CD4-positive, CD25-positive, alpha-beta regulatory T cell (primary cell): Measurements from ENCODE around the gene EPAS1. TPM values are rescaled to one million over a fixed set of nuclear protein-coding genes. Genes with fewer than 3 reads are reported as not detected.

Source experiments
- ATAC-seq, 2 donors: fragments of 150-1000 bp; cut with Tn5 transposase; one replicate each; pipeline ENCODE4 v1.10.0; 2021; ENCODE audit warnings: low read depth in 2 of 2, moderate number of reproducible peaks in 2 of 2, moderate library complexity in 1 of 2
- DNase-seq, 3 donors: peaks; one replicate each; pipeline versions ENCODE4 v3.0.0 to v3.0.0-alpha.2; 2012 to 2022; ENCODE audit warnings: mixed read lengths in 1 of 3
- H3K27ac ChIP-seq: one replicate; pipeline ENCODE4 v1.7.0; 2013; ENCODE audit warnings: mild to moderate bottlenecking, low read length; ENCODE audit not compliant: insufficient read depth, poor library complexity, severe bottlenecking
- H3K27me3 ChIP-seq: one replicate; pipeline ENCODE4 v1.7.0; 2013; ENCODE audit warnings: low read length; ENCODE audit not compliant: control insufficient read depth, insufficient read depth
- H3K36me3 ChIP-seq: one replicate; pipeline ENCODE4 v1.7.0; 2013; ENCODE audit warnings: mild to moderate bottlenecking, low read length, moderate library complexity; ENCODE audit not compliant: control insufficient read depth, insufficient read depth
- H3K4me1 ChIP-seq: 2 replicates; pipeline ENCODE4 v1.7.0; 2013; ENCODE audit warnings: mild to moderate bottlenecking, low read length; ENCODE audit not compliant: insufficient read depth, control insufficient read depth, poor library complexity, severe bottlenecking
- H3K4me3 ChIP-seq: one replicate; pipeline ENCODE4 v1.7.0; 2013; ENCODE audit warnings: low read depth, mild to moderate bottlenecking, low read length, moderate library complexity
- H3K9me3 ChIP-seq, 2 experiments: 1 replicate in 1 of 2; 2 replicates in 1 of 2; pipeline ENCODE4 v1.7.0; 2013; ENCODE audit warnings: low read length in 2 of 2, mild to moderate bottlenecking in 1 of 2, moderate library complexity in 1 of 2; ENCODE audit not compliant: control insufficient read depth in 2 of 2
- H3K27ac Mint-ChIP-seq, 3 donors: one replicate each; pipeline ENCODE4 v1.8.0; 2020 to 2022; ENCODE audit warnings: mild to moderate bottlenecking in 3 of 3, mixed read lengths in 3 of 3, moderate library complexity in 2 of 3
- H3K27me3 Mint-ChIP-seq: one replicate; pipeline ENCODE4 v1.8.0; 2022; ENCODE audit warnings: mild to moderate bottlenecking, mixed read lengths
- H3K36me3 Mint-ChIP-seq: one replicate; pipeline ENCODE4 v1.8.0; 2020; ENCODE audit warnings: mixed read lengths
- H3K4me1 Mint-ChIP-seq, 4 donors: one replicate each; pipeline ENCODE4 v1.8.0; 2020 to 2022; ENCODE audit warnings: mixed read lengths in 4 of 4, mild to moderate bottlenecking in 1 of 4
- H3K4me3 Mint-ChIP-seq, 4 donors: one replicate each; pipeline ENCODE4 v1.8.0; 2020 to 2022; ENCODE audit warnings: mild to moderate bottlenecking in 4 of 4, mixed read lengths in 4 of 4, moderate library complexity in 3 of 4
- H3K9me3 Mint-ChIP-seq, 7 donors: one replicate each; pipeline ENCODE4 v1.8.0; 2020 to 2022; ENCODE audit warnings: mixed read lengths in 7 of 7, mild to moderate bottlenecking in 3 of 7, moderate library complexity in 2 of 7
- polyA plus RNA-seq, 4 donors: library from polyadenylated mRNA; unstranded; fragments of 300-500 nt; fragmentation: Illumina TruSeq; gene quantifications; one replicate each; pipeline ENCODE4 v1.2.3, GENCODE V29; 2021
- total RNA-seq: library from RNA; stranded (reverse); gene quantifications from one replicate; pipeline ENCODE4 v1.2.3, GENCODE V29; 2022

Gene EPAS1
- total and polyA plus RNA-seq, 5 donors from 2014 or later, result 0.22 to 4.4 (median 0.31) TPM; not detected in 2

DNA sequence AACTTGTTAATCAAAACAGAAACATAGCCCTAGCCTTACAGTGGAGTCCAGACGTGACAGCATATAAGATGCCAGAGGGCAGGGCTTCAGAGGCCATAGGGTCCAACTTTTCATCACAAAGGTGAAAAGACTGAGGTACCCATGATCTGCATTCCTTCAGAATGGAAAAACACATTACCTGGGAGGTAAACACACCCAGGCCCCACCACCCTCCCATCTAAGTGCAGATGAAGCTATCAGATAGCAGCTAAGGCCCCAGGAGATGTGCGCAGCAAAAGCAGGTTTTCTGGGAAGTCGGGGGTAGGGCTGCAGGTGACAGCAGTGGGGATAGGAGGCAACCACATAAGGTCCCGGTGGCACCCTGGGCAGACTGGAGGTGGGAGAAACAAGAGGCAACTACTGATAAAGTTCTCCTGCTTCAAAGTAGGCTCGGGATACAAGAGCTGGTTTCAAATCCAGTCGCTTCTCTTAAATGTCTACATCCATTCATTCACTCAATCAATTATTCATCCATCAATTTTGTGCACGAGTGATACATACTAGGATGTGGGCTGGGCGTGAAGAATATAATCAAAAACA, 107.1 kb downstream of the EPAS1 start:
- DNase-seq, result no peak
- Mint-ChIP-seq H3K4me3 (no peak overlapping the region), H3K4me1 (no peaks in the 10 kb centered on the region), H3K27ac (no peak overlapping the region), H3K27me3 (peaks cover 12% of the 10 kb centered on the region), H3K36me3 (no peaks in the 10 kb centered on the region), H3K9me3 (no peaks in the 10 kb centered on the region)
- Histone ChIP-seq H3K9me3 (no peaks in the 10 kb centered on the region), H3K27ac (no peak overlapping the region), H3K4me3 (no peak overlapping the region), H3K36me3 (no peaks in the 10 kb centered on the region), H3K27me3 (peaks cover 9% of the 10 kb centered on the region), H3K4me1 (no peaks in the 10 kb centered on the region)
- no peak for ATAC-seq

DNA sequence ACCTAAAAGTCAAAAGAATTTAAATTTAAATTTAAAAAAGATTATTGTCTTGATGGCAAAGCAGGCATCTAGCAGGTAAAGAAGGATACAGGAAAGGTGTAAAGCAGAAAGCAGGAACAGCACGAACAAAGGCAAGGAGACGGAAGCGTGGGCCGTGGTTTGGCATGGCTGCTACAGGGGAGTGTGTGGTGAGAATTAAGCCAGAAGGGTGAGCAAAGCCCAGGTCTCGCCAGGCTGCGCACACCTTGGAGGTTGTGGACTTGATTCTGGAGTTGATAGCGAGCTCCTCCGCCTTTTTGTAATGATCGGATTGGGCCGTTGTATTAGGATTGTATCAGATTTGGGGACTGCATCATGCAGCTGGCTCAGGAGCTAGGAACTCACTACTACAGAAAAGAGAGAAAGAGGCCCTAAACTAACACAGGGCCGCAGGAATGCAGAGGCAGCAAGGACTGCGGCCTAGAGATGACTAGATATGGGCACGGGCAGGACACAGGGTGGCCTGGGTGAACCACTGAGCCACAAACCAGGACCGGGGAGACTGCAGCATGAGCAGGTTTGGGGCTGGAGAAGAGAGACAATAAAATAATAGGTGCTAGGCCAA, 110.7 kb downstream of the EPAS1 start:
- Histone ChIP-seq H3K27me3 (peaks cover 5% of the 10 kb centered on the region), H3K27ac (no peak overlapping the region), H3K4me3 (no peak overlapping the region), H3K4me1 (no peaks in the 10 kb centered on the region), H3K9me3 (no peaks in the 10 kb centered on the region), H3K36me3 (no peaks in the 10 kb centered on the region)
- no peak overlapping the region for H3K27ac Mint-ChIP-seq
- H3K4me3 Mint-ChIP-seq, result no peak overlapping the region
- no peaks in the 10 kb centered on the region for H3K4me1 Mint-ChIP-seq
- DNase-seq (no peak), ATAC-seq (no peak)
- H3K36me3 Mint-ChIP-seq, result no peaks in the 10 kb centered on the region
- peaks cover 0 to 1% (median 0%) of the 10 kb centered on the region in 7 donors for H3K9me3 Mint-ChIP-seq
- H3K27me3 Mint-ChIP-seq, result peaks cover 7% of the 10 kb centered on the region

DNA sequence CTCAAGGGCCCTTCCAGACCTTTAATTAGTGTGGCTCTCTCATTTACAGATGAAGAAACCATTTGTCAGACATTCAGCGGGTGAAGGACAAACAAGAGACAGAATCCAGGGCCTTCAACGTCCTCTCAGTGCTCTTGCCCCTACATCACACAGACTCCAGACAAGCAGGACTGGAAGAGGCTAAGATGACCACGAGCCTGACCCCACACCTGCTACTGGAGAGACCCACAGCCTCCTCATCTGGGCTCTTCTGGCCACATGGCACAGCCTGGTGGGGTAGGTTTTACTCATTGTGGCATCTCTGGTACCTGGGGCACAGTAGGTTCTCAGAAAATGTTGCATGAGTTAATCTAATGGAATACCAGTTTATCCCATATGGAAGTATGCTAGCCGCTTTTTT, 112.5 kb downstream of the EPAS1 start:
- H3K27ac ChIP-seq, result no peak overlapping the region
- Mint-ChIP-seq H3K9me3 (peaks cover 0 to 1% (median 0%) of the 10 kb centered on the region in 7 donors), H3K36me3 (no peaks in the 10 kb centered on the region), H3K27me3 (peaks cover 13% of the 10 kb centered on the region), H3K4me1 (no peaks in the 10 kb centered on the region), H3K27ac (no peak overlapping the region), H3K4me3 (no peak overlapping the region)
- H3K36me3 ChIP-seq, result no peaks in the 10 kb centered on the region
- no peak for DNase-seq
- peaks cover 4% of the 10 kb centered on the region for H3K27me3 ChIP-seq
- ATAC-seq, result no peak
- H3K4me3 ChIP-seq, result no peak overlapping the region
- H3K4me1 ChIP-seq, result no peaks in the 10 kb centered on the region
- no peaks in the 10 kb centered on the region for H3K9me3 ChIP-seq

DNA sequence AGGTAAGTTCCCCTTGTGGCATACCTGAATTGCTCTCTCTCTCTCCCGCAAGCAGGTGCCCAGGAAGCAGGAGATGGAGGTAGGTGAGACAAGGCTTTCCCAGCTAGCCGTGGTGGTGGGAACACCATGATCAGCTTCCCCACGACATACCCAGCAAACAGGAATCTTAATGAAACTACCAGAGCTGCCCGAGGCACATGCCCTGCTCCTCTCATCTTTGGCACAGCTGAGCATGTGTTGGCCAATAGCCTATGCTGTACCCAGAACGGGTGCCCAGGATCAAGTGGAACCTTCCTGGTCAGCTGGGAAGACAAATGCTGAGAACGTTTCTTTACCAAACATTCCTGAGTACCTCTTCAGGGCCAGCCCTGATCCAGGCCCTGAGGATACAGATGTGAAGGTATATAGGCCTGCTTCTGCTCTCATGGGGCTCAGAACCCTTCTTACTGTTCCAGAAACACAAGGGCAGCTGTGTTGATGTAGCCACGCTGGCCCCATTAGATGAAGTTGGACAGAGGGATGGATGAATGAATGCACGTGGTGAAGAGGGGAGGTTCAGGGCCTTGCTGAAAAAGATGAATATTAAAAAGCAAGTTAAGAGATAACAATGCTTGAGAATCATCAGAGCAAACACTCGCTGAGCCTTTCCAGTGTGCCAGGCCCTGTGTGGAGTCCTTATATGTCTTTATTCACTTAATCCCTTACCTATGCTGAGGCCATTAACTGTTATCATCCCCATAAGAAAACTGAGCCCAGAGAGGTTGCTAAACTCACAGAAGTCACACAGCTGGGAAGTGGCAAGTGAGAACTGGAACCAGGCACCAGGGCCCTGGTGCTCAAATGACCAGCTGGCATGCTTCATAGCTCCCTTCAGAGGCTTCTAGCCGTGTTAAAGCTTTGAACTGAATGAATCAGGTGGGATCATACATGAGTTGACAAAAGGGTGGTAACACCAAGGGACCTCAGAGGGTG, 113.4 kb downstream of the EPAS1 start:
- no peaks in the 10 kb centered on the region for H3K4me1 ChIP-seq
- Mint-ChIP-seq H3K27ac (no peak overlapping the region), H3K27me3 (peaks cover 17% of the 10 kb centered on the region), H3K4me1 (no peaks in the 10 kb centered on the region), H3K9me3 (peaks cover 0 to 5% (median 1%) of the 10 kb centered on the region in 7 donors), H3K4me3 (no peak overlapping the region), H3K36me3 (no peaks in the 10 kb centered on the region)
- H3K4me3 ChIP-seq, result no peak overlapping the region
- no peak overlapping the region for H3K27ac ChIP-seq
- peaks cover 0 to 3% of the 10 kb centered on the region in 2 experiments for H3K9me3 ChIP-seq
- peaks cover 4% of the 10 kb centered on the region for H3K27me3 ChIP-seq
- DNase-seq (no peak), ATAC-seq (no peak)
- H3K36me3 ChIP-seq, result no peaks in the 10 kb centered on the region

DNA sequence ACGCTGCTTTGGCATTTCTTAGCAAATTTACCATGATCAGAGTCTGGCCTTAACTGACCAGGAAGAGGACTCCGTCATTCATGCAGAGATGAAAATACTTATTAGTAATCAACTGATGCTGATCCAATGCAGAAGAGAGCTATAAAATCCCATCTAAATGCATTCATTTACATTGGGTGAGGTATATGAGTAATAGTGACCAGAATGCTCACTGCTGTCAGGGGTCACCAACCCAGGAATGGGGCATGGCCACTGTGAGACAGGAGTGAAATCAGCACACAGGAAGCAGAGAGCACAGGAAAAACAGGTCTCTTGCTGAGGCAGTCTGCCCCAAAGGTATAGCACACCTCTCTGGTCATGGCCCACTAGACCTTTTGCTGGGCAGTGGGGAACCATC, 114.0 kb downstream of the EPAS1 start:
- no peaks in the 10 kb centered on the region for H3K4me1 Mint-ChIP-seq
- H3K9me3 ChIP-seq, result peaks cover 2 to 6% of the 10 kb centered on the region in 2 experiments
- H3K27ac Mint-ChIP-seq, result no peak overlapping the region
- H3K27me3 Mint-ChIP-seq, result peaks cover 20% of the 10 kb centered on the region
- H3K4me3 Mint-ChIP-seq, result no peak overlapping the region
- no peak overlapping the region for H3K27ac ChIP-seq
- DNase-seq (no peak), ATAC-seq (no peak)
- H3K4me3 ChIP-seq, result no peak overlapping the region
- peaks cover 0 to 12% (median 3%) of the 10 kb centered on the region in 7 donors for H3K9me3 Mint-ChIP-seq
- H3K4me1 ChIP-seq, result no peaks in the 10 kb centered on the region
- no peaks in the 10 kb centered on the region for H3K36me3 Mint-ChIP-seq
- H3K36me3 ChIP-seq, result no peaks in the 10 kb centered on the region
- H3K27me3 ChIP-seq, result peaks cover 4% of the 10 kb centered on the region

DNA sequence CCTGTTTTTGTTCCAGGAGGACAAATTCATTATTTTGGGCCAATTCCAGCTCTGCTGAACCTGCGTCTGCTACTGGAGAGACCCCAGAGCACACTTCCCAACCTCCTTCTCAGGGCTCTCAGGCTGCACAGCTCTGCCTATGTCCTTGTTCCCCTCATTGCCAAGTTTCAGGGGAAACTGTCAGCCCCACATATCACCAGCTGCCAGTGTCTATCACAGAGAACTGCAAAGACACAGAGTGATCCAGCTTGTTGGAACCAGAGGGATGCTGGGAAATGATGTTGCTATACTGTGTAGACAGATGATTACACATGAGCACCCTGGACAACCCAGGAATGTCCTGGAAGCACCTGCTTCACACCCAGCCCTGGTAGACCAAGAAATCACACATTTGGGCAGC, 114.8 kb downstream of the EPAS1 start:
- peaks cover 10 to 13% of the 10 kb centered on the region in 2 experiments for H3K9me3 ChIP-seq
- H3K27me3 ChIP-seq, result peaks cover 4% of the 10 kb centered on the region
- H3K36me3 Mint-ChIP-seq, result no peaks in the 10 kb centered on the region
- no peak for ATAC-seq
- no peaks in the 10 kb centered on the region for H3K4me1 Mint-ChIP-seq
- peaks cover 20% of the 10 kb centered on the region for H3K27me3 Mint-ChIP-seq
- H3K27ac ChIP-seq, result no peak overlapping the region
- H3K4me3 Mint-ChIP-seq, result no peak overlapping the region
- no peaks in the 10 kb centered on the region for H3K4me1 ChIP-seq
- DNase-seq, result no peak
- H3K9me3 Mint-ChIP-seq, result peaks cover 0 to 19% (median 5%) of the 10 kb centered on the region in 7 donors
- no peaks in the 10 kb centered on the region for H3K36me3 ChIP-seq
- no peak overlapping the region for H3K4me3 ChIP-seq
- H3K27ac Mint-ChIP-seq, result no peak overlapping the region

DNA sequence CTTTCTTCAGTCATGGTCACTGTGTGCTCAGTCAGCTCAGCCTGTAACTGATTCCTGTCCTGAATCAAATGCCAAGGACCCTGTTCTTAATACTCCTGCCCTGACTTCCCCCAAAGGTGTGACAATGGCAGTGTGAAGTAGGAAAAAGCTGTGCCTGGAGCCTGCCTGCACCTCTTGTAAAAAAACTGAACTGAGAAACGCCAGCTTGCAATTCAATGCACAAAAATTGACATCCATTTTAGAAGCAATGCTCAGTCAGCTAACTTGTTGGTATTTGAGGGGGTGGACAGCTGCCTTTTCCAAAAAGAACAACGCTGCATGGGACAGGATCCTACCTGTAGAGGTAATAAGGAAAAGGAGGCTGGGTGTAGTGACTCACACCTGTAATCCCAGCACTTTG, 115.9 kb downstream of the EPAS1 start:
- DNase-seq (no peak), ATAC-seq (no peak)
- Histone ChIP-seq H3K27ac (no peak overlapping the region), H3K36me3 (no peaks in the 10 kb centered on the region), H3K4me1 (no peaks in the 10 kb centered on the region), H3K9me3 (peaks cover 13 to 14% of the 10 kb centered on the region in 2 experiments), H3K4me3 (no peak overlapping the region), H3K27me3 (peaks cover 4% of the 10 kb centered on the region)
- H3K4me3 Mint-ChIP-seq, result no peak overlapping the region
- peaks cover 18% of the 10 kb centered on the region for H3K27me3 Mint-ChIP-seq
- H3K27ac Mint-ChIP-seq, result peak overlapping the region in 1 of 3 donors; percentile 24
- H3K36me3 Mint-ChIP-seq, result no peaks in the 10 kb centered on the region
- no peaks in the 10 kb centered on the region for H3K4me1 Mint-ChIP-seq
- peaks cover 0 to 28% (median 5%) of the 10 kb centered on the region in 7 donors for H3K9me3 Mint-ChIP-seq
